GM23338 (cell line): ENCODE data around the gene CMBL. TPM values are rescaled to one million over a fixed set of nuclear protein-coding genes. Genes with fewer than 3 reads are reported as not detected.

Experiments
- ATAC-seq: fragments of 200-7000 bp; cut with Tn5 transposase; 3 replicates; pipeline ENCODE4 v1.9.1; 2020
- DNase-seq: peaks from one replicate; pipeline ENCODE4 v3.0.0-alpha.2; 2015; ENCODE audit warnings: low spot score
- H2AFZ ChIP-seq: fragments of 200-600 bp; sonication (generic); 2 replicates; pipeline ENCODE4 v1.8.0; 2016; ENCODE audit warnings: antibody characterized with exemption, mild to moderate bottlenecking, moderate library complexity
- H3F3A ChIP-seq: fragments of 200-600 bp; sonication (generic); replicated peaks from 2 replicates; pipeline ENCODE4 v1.8.0; 2017; ENCODE audit warnings: antibody characterized with exemption, mixed run types, low read depth
- H3K27ac ChIP-seq: fragments of 200-600 bp; sonication (generic); 2 replicates; pipeline ENCODE4 v1.6.1; 2016; ENCODE audit warnings: low read depth
- H3K27me3 ChIP-seq: fragments of 200-600 bp; sonication (generic); 2 replicates; pipeline ENCODE4 v1.8.0; 2016; ENCODE audit warnings: mild to moderate bottlenecking, mixed run types, moderate library complexity; ENCODE audit not compliant: insufficient read depth
- H3K36me3 ChIP-seq: fragments of 200-600 bp; sonication (generic); 2 replicates; pipeline ENCODE4 v1.8.0; 2016; ENCODE audit warnings: mild to moderate bottlenecking; ENCODE audit not compliant: insufficient read depth
- H3K4me1 ChIP-seq: fragments of 200-600 bp; sonication (generic); 2 replicates; pipeline ENCODE4 v1.8.0; 2016; ENCODE audit warnings: mild to moderate bottlenecking, moderate library complexity; ENCODE audit not compliant: insufficient read depth
- H3K4me2 ChIP-seq: fragments of 200-600 bp; sonication (generic); 2 replicates; pipeline ENCODE4 v1.7.1; 2017; ENCODE audit warnings: mixed run types
- H3K4me3 ChIP-seq: fragments of 200-600 bp; sonication (generic); 2 replicates; pipeline ENCODE4 v1.6.1; 2016; ENCODE audit warnings: mixed run types
- H3K79me2 ChIP-seq: fragments of 200-600 bp; sonication (generic); replicated peaks from 2 replicates; pipeline ENCODE4 v1.8.0; 2017; ENCODE audit warnings: mild to moderate bottlenecking; ENCODE audit not compliant: insufficient read depth
- H3K9me2 ChIP-seq: fragments of 200-600 bp; sonication (generic); 2 replicates; pipeline ENCODE4 v1.8.0; 2017; ENCODE audit not compliant: insufficient read depth
- H4K20me1 ChIP-seq: fragments of 200-600 bp; sonication (generic); replicated peaks from 2 replicates; pipeline ENCODE4 v1.8.0; 2017; ENCODE audit warnings: mild to moderate bottlenecking; ENCODE audit not compliant: insufficient read depth
- H3K27ac Mint-ChIP-seq: 2 replicates; pipeline ENCODE4 v1.8.0; 2020; ENCODE audit warnings: inconsistent platforms, mild to moderate bottlenecking, moderate library complexity, mixed read lengths
- H3K27me3 Mint-ChIP-seq: 3 replicates; pipeline ENCODE4 v1.8.0; 2022; ENCODE audit warnings: low read depth, mild to moderate bottlenecking, moderate library complexity, mixed read lengths, inconsistent platforms; ENCODE audit not compliant: insufficient read depth, poor library complexity
- H3K36me3 Mint-ChIP-seq: 3 replicates; pipeline ENCODE4 v1.8.0; 2021; ENCODE audit warnings: low read depth, mild to moderate bottlenecking, inconsistent platforms, moderate library complexity, mixed read lengths
- H3K4me1 Mint-ChIP-seq: 3 replicates; pipeline ENCODE4 v1.8.0; 2020; ENCODE audit warnings: mild to moderate bottlenecking, inconsistent platforms, mixed read lengths
- H3K4me3 Mint-ChIP-seq: 3 replicates; pipeline ENCODE4 v1.8.0; 2021; ENCODE audit warnings: moderate library complexity, mild to moderate bottlenecking, inconsistent platforms, mixed read lengths
- H3K9me3 Mint-ChIP-seq: 3 replicates; pipeline ENCODE4 v1.8.0; 2020; ENCODE audit warnings: moderate library complexity, mild to moderate bottlenecking, inconsistent platforms, mixed read lengths
- CREB1 ChIP-seq: fragments of 250-450 bp; sonication (Bioruptor Pico); IDR thresholded peaks from 2 replicates; pipeline ENCODE4 v1.5.0; 2020; ENCODE audit warnings: low read depth, mild to moderate bottlenecking, moderate library complexity
- ETS1 ChIP-seq: IDR thresholded peaks from 2 replicates; pipeline ENCODE4 v1.6.1; 2016; ENCODE audit warnings: antibody characterized with exemption
- EZH2 ChIP-seq: fragments of 200-600 bp; sonication (generic); IDR thresholded peaks from one replicate; pipeline ENCODE4 v1.8.0; 2017; ENCODE audit warnings: antibody characterized with exemption, mild to moderate bottlenecking, low read depth; ENCODE audit not compliant: unreplicated experiment
- EZH2phosphoT487 ChIP-seq: fragments of 200-600 bp; sonication (generic); IDR thresholded peaks from one replicate; pipeline ENCODE4 v1.8.1; 2018; ENCODE audit warnings: antibody characterized with exemption; ENCODE audit not compliant: unreplicated experiment
- NANOG ChIP-seq: IDR thresholded peaks from 2 replicates; pipeline ENCODE4 v1.6.1; 2016; ENCODE audit warnings: antibody characterized with exemption, borderline replicate concordance
- POLR2AphosphoS5 ChIP-seq: IDR thresholded peaks from 2 replicates; pipeline ENCODE4 v1.6.1; 2016; ENCODE audit warnings: antibody characterized with exemption, low read depth
- REST ChIP-seq: IDR thresholded peaks from one replicate; pipeline ENCODE4 v1.6.1; 2018; ENCODE audit warnings: antibody characterized with exemption; ENCODE audit not compliant: unreplicated experiment
- STAT1 ChIP-seq: IDR thresholded peaks from one replicate; pipeline ENCODE4 v1.6.1; 2016; ENCODE audit warnings: antibody characterized with exemption; ENCODE audit not compliant: unreplicated experiment
- ZNF331 ChIP-seq: fragments of 250-450 bp; sonication (Bioruptor Pico); IDR thresholded peaks from 2 replicates; pipeline ENCODE4 v1.5.0; 2020; ENCODE audit warnings: low read depth, mild to moderate bottlenecking, moderate library complexity
- polyA plus RNA-seq: library from polyadenylated mRNA; unstranded; fragments of >200 nt; fragmentation: Nextera tagmentation; extraction: Ambion mirVana; gene quantifications from 2 replicates; pipeline ENCODE4 v1.2.1, GENCODE V29; 2016
- total RNA-seq: library from RNA; depleted of rRNA; stranded (reverse); fragments of >200 nt; shearing (Covaris generic); gene quantifications from 2 replicates; pipeline ENCODE4 v1.2.3, GENCODE V29; 2014

Gene CMBL
- total and polyA plus RNA-seq, 2 experiments from 2014 or later: 13.2 to 24.1 TPM

GRCh38 chr5:10315824-10316509 is 8.3 kb upstream of the CMBL start (continued):
- no peak for TF ChIP-seq REST

GRCh38 chr5:10315201-10315600 is 7.5 kb upstream of the CMBL start:
- peaks cover 4% of the 10 kb centered on the region; the same call in 1 of the 3 replicates for H3K9me3 Mint-ChIP-seq
- H3K27me3 Mint-ChIP-seq: peaks cover 16% of the 10 kb centered on the region
- no peak for TF ChIP-seq ETS1
- no peak for TF ChIP-seq CREB1 (CRISPR knock-in tag)
- no peak for TF ChIP-seq NANOG
- TF ChIP-seq POLR2AphosphoS5: no peak
- TF ChIP-seq ZNF331: no peak
- H3K79me2 ChIP-seq: no peaks in the 10 kb centered on the region
- H3K36me3 Mint-ChIP-seq: 0 out of 3 replicates have a peak, but pooled peaks cover 4% of the 10 kb centered on the region
- H3K4me1 Mint-ChIP-seq: peaks cover 9% of the 10 kb centered on the region
- no peaks in the 10 kb centered on the region for H4K20me1 ChIP-seq
- ATAC-seq (no peak), DNase-seq (no peak)
- no peak overlapping the region for H3K27ac ChIP-seq
- H3K4me3 Mint-ChIP-seq: no peak overlapping the region
- no peaks in the 10 kb centered on the region for H3K9me2 ChIP-seq
- no peak overlapping the region for H3K27ac Mint-ChIP-seq
- H2AFZ ChIP-seq: no peak overlapping the region
- H3K27me3 ChIP-seq: no peaks in the 10 kb centered on the region
- no peak overlapping the region for H3K4me3 ChIP-seq
- H3K36me3 ChIP-seq: no peaks in the 10 kb centered on the region
- no peaks in the 10 kb centered on the region for H3F3A ChIP-seq
- 0 out of 2 replicates have a peak, but pooled peaks cover 3% of the 10 kb centered on the region for H3K4me1 ChIP-seq
- H3K4me2 ChIP-seq: no peak overlapping the region

GRCh38 chr5:10311595-10312425 is 4.1 kb upstream of the CMBL start:
- H3F3A ChIP-seq: no peaks in the 10 kb centered on the region; the same call in 1 of the 2 replicates
- Mint-ChIP-seq H3K27ac (no peak overlapping the region), H3K9me3 (peaks cover 4% of the 10 kb centered on the region; the same call in 2 of the 3 replicates)
- TF ChIP-seq EZH2phosphoT487: no peak
- TF ChIP-seq STAT1: no peak
- no peak for TF ChIP-seq ZNF331
- TF ChIP-seq EZH2: no peak
- no peak for TF ChIP-seq CREB1 (CRISPR knock-in tag)

More at GRCh38 chr5:10311595-10312425, 4.1 kb upstream of the CMBL start:
- Mint-ChIP-seq H3K27me3 (peaks cover 28% of the 10 kb centered on the region), H3K4me3 (no peak overlapping the region), H3K4me1 (peaks cover 13% of the 10 kb centered on the region), H3K36me3 (0 out of 3 replicates have a peak, but pooled peaks cover 4% of the 10 kb centered on the region)
- H3K9me2 ChIP-seq: no peaks in the 10 kb centered on the region
- peaks cover 5% of the 10 kb centered on the region for H3K27me3 ChIP-seq
- no peaks in the 10 kb centered on the region for H4K20me1 ChIP-seq
- H3K36me3 ChIP-seq: no peaks in the 10 kb centered on the region
- peak overlapping the region; percentile 52 for H2AFZ ChIP-seq
- H3K4me1 ChIP-seq: peaks cover 5% of the 10 kb centered on the region; the same call in 1 of the 2 replicates
- H3K4me3 ChIP-seq: no peak overlapping the region
- no peak overlapping the region for H3K27ac ChIP-seq
- ATAC-seq (no peak), DNase-seq (no peak)
- no peaks in the 10 kb centered on the region for H3K79me2 ChIP-seq
- H3K4me2 ChIP-seq: no peak overlapping the region
